ENCODE results near the gene SCNN1A. TPM values are rescaled to one million over a fixed set of nuclear protein-coding genes. Genes with fewer than 3 reads are reported as not detected.
A peak's percentile ranks its signal among the peaks of the same experiment; 100 is the strongest.

Gene SCNN1A
- total RNA-seq, 1 experiment from 2014 or later, result 2.9 TPM

GRCh38 chr12:6370994-6371754, 4.2 kb downstream of the SCNN1A start:
- Histone ChIP-seq H3K4me3 (ENCODE audit: low read length) (no peak overlapping the region), H3K79me2 (ENCODE audit: low read length) (0 out of 2 replicates have a peak, but pooled peaks cover 5% of the 10 kb centered on the region), H4K20me1 (ENCODE audit: low read length) (no peaks in the 10 kb centered on the region), H3K9me2 (replicated peaks; ENCODE audit: low read length) (no peaks in the 10 kb centered on the region), H3K36me3 (ENCODE audit: low read depth, low read length) (no peaks in the 10 kb centered on the region), H3K4me2 (ENCODE audit: low read length) (peak overlapping the region; percentile 63), H2AFZ (ENCODE audit: low read length) (no peak overlapping the region), H3F3A (ENCODE audit: low read length, unreplicated experiment) (peaks cover 5% of the 10 kb centered on the region), H3K27me3 (ENCODE audit: low read length) (no peaks in the 10 kb centered on the region), H3K27ac (ENCODE audit: low read length) (peak overlapping the region; percentile 98), H3K9me3 (ENCODE audit: low read length) (no peaks in the 10 kb centered on the region), H3K4me1 (ENCODE audit: insufficient read depth, low read length) (peaks cover 76% of the 10 kb centered on the region), H3K9ac (ENCODE audit: low read length) (peak overlapping the region; percentile 85)
- TF ChIP-seq CTCF (conservative IDR thresholded peaks at IDR 0.05; ENCODE audit: low read depth, low read length), result peak; percentile 47; the same call in 1 of the 2 replicates
- TF ChIP-seq EZH2 (IDR thresholded peaks at IDR 0.05; ENCODE audit: low read length, unreplicated experiment), result no peak
- no TSS peak for BruUV-seq (replicated peaks)
- ATAC-seq, result peak; percentile 79
- intact Hi-C loops (cut with micrococcal nuclease), result loop anchor here (1.0 to 2.0 kb wide), 2 partner anchors 8 to 34 kb away; no protein-coding TSS in a partner anchor
- ChIA-PET POLR2A (ENCODE audit: unreplicated experiment) (interaction anchor here (0.5 to 1.2 kb wide), 6 partner anchors 26 to 161 kb away, joined by 3 to 5 read pairs (median 3); no protein-coding TSS in a partner anchor), CTCF (interaction anchor here (1.0 kb wide), 3 partner anchors 35 to 39 kb away, joined by 4 to 7 read pairs (median 5); no protein-coding TSS in a partner anchor)
- peak; percentile 97 for DNase-seq

GRCh38 chr12:6370576-6370935, 4.8 kb downstream of the SCNN1A start:
- TF ChIP-seq CTCF (conservative IDR thresholded peaks at IDR 0.05; ENCODE audit: low read depth, low read length) (no peak), EZH2 (IDR thresholded peaks at IDR 0.05; ENCODE audit: low read length, unreplicated experiment) (no peak), EZH2phosphoT487 (IDR thresholded peaks at IDR 0.05; ENCODE audit: borderline replicate concordance, low read length) (no peak)
- Histone ChIP-seq H3K4me1 (ENCODE audit: insufficient read depth, low read length) (peaks cover 70% of the 10 kb centered on the region), H3K27me3 (ENCODE audit: low read length) (no peaks in the 10 kb centered on the region), H4K20me1 (ENCODE audit: low read length) (no peaks in the 10 kb centered on the region), H2AFZ (ENCODE audit: low read length) (no peak overlapping the region), H3K27ac (ENCODE audit: low read length) (peak overlapping the region; percentile 98), H3K36me3 (ENCODE audit: low read depth, low read length) (no peaks in the 10 kb centered on the region), H3K4me2 (ENCODE audit: low read length) (peak overlapping the region; percentile 63), H3K9ac (ENCODE audit: low read length) (peak overlapping the region; percentile 70), H3K4me3 (ENCODE audit: low read length) (no peak overlapping the region), H3K9me3 (ENCODE audit: low read length) (no peaks in the 10 kb centered on the region), H3K9me2 (replicated peaks; ENCODE audit: low read length) (no peaks in the 10 kb centered on the region), H3K79me2 (ENCODE audit: low read length) (0 out of 2 replicates have a peak, but pooled peaks cover 5% of the 10 kb centered on the region), H3F3A (ENCODE audit: low read length, unreplicated experiment) (peaks cover 5% of the 10 kb centered on the region)
- CTCF ChIA-PET, result interaction anchor here (1.0 kb wide), 3 partner anchors 34 to 38 kb away, joined by 4 to 7 read pairs (median 5); no protein-coding TSS in a partner anchor
- POLR2A ChIA-PET (ENCODE audit: unreplicated experiment), result interaction anchor here (0.5 to 1.2 kb wide), 5 partner anchors 25 to 101 kb away, joined by 3 to 5 read pairs (median 3); no protein-coding TSS in a partner anchor
- DNase-seq (no peak), ATAC-seq (no peak)
- BruUV-seq (replicated peaks), result no TSS peak
- intact Hi-C loops (cut with micrococcal nuclease), result loop anchor here (2.0 kb wide), 1 partner anchor 34 kb away; no protein-coding TSS in a partner anchor

All from PC-3 (cell line).